Measurements from ENCODE around the gene IFNA7. TPM values are rescaled to one million over a fixed set of nuclear protein-coding genes. Genes with fewer than 3 reads are reported as not detected.
A peak's percentile ranks its signal among the peaks of the same experiment; 100 is the strongest.
"Not testable (repeated sequence)": the region's sequence is repeated elsewhere in the genome, so short reads cannot be mapped to it uniquely, and the experiment has no call there.

Gene IFNA7
- total RNA-seq, 2 experiments from 2014 or later = not detected

DNA sequence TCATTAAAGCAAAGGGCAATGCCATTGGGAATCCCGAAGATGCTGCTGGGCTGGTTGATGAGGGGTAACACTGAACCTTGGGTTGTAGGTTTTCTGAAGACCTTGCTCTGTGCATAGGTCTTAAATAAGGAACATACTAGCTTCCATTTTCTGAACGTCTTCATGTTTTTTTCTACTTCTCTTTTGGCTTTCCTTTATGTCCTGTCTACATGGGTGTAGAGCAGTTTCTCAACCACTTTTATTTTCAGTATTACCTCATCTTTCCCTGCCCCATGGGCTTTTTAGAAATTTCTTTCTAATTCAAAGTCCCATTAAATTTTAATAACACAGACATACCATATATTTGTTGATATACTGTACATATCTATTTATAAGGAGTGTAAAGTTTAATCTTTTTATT lies 37.9 kb upstream of the IFNA7 start, which contains the start of gene IFNA14:
Gene IFNA14, minus strand, starts transcription at position 95 of the 400 bp plus-strand sequence. Its CDS starts 70 bp downstream, at position 25.
- Mint-ChIP-seq H3K27ac (no peak within 1 kb of the TSS), H3K27me3 (peaks cover 8% of the 10 kb centered on the region), H3K9me3 (no peaks in the 10 kb centered on the region), H3K4me1 (ENCODE audit: low read depth) (peaks cover 20% of the 10 kb centered on the region), H3K36me3 (ENCODE audit: low read depth) (no peaks in the 10 kb centered on the region), H3K4me3 (no peak within 1 kb of the TSS)
- CTCF ChIA-PET = interaction anchor here (0.5 kb wide), 1 partner anchor 139 kb away, joined by 5 read pairs; no protein-coding TSS in a partner anchor
- no peak for DNase-seq
- no peak for ATAC-seq (ENCODE audit: poor library complexity)
- POLR2A ChIA-PET = no interaction called here
- Histone ChIP-seq H3K4me3 (ENCODE audit: low read length) (no peak within 1 kb of the TSS), H3K27me3 (ENCODE audit: control insufficient read depth in 1 of 2, insufficient read depth in 2 of 2, low read length in 2 of 2) (peaks cover 0 to 5% of the 10 kb centered on the region in 2 experiments), H3K4me1 (ENCODE audit: insufficient read depth, low read length) (no peaks in the 10 kb centered on the region), H3K36me3 (ENCODE audit: insufficient read depth, low read length) (no peaks in the 10 kb centered on the region), H3K9me3 (ENCODE audit: control insufficient read depth in 1 of 2, insufficient read depth in 1 of 2, low read length in 2 of 2) (no peaks in the 10 kb centered on the region), H3K27ac (ENCODE audit: low read depth in 1 of 2, low read length in 2 of 2) (no peak within 1 kb of the TSS)
- TF ChIP-seq, protein P1, sequence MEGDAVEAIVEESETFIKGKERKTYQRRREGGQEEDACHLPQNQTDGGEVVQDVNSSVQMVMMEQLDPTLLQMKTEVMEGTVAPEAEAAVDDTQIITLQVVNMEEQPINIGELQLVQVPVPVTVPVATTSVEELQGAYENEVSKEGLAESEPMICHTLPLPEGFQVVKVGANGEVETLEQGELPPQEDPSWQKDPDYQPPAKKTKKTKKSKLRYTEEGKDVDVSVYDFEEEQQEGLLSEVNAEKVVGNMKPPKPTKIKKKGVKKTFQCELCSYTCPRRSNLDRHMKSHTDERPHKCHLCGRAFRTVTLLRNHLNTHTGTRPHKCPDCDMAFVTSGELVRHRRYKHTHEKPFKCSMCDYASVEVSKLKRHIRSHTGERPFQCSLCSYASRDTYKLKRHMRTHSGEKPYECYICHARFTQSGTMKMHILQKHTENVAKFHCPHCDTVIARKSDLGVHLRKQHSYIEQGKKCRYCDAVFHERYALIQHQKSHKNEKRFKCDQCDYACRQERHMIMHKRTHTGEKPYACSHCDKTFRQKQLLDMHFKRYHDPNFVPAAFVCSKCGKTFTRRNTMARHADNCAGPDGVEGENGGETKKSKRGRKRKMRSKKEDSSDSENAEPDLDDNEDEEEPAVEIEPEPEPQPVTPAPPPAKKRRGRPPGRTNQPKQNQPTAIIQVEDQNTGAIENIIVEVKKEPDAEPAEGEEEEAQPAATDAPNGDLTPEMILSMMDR (IDR thresholded peaks at IDR 0.05) = no peak
- intact Hi-C loops (cut with DNase I, micrococcal nuclease) = loop anchor here (2.0 to 5.0 kb wide), 3 partner anchors 73 to 217 kb away; partner anchors contain the start of gene IFNA21 (in 1 of the 2)

DNA sequence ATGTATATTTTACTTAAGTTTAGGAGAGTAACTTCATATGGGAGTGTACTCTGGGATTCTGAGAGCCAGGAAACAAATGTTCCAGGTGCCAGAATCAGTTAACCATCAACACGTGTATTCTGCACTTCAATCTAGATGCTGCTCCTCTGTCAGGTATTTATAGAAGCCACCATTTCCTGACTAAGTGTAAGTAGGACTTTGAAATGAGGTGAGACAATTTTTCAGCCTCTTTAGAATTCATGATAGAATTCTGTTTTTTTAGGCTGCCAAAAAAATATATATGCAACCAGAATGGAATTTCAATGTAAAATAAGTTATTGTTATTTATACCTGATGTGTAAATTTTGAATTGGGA lies 34.3 kb upstream of the IFNA7 start:
- H3K4me1 Mint-ChIP-seq (ENCODE audit: low read depth) = peaks cover 20% of the 10 kb centered on the region
- not testable (repeated sequence) for DNase-seq; H3K4me3 Mint-ChIP-seq; H3K27me3 Mint-ChIP-seq; H3K36me3 ChIP-seq (ENCODE audit: insufficient read depth, low read length); H3K9me3 ChIP-seq (ENCODE audit: control insufficient read depth in 1 of 2, insufficient read depth in 1 of 2, low read length in 2 of 2); H3K27me3 ChIP-seq (ENCODE audit: control insufficient read depth in 1 of 2, insufficient read depth in 2 of 2, low read length in 2 of 2); H3K27ac Mint-ChIP-seq; H3K27ac ChIP-seq (ENCODE audit: low read depth in 1 of 2, low read length in 2 of 2); H3K4me1 ChIP-seq (ENCODE audit: insufficient read depth, low read length); H3K36me3 Mint-ChIP-seq (ENCODE audit: low read depth); H3K4me3 ChIP-seq (ENCODE audit: low read length); ATAC-seq (ENCODE audit: poor library complexity); H3K9me3 Mint-ChIP-seq
- POLR2A ChIA-PET = interaction anchor here (1.1 kb wide), 1 partner anchor 92 kb away, joined by 3 read pairs; no protein-coding TSS in a partner anchor
- intact Hi-C loops (cut with DNase I, micrococcal nuclease) = loop anchor here (5.0 kb wide), 2 partner anchors 216 to 221 kb away; no protein-coding TSS in a partner anchor
- CTCF ChIA-PET = interaction anchor here (0.6 to 1.5 kb wide), 3 partner anchors 82 to 155 kb away, joined by 3 to 5 read pairs (median 4); no protein-coding TSS in a partner anchor

DNA sequence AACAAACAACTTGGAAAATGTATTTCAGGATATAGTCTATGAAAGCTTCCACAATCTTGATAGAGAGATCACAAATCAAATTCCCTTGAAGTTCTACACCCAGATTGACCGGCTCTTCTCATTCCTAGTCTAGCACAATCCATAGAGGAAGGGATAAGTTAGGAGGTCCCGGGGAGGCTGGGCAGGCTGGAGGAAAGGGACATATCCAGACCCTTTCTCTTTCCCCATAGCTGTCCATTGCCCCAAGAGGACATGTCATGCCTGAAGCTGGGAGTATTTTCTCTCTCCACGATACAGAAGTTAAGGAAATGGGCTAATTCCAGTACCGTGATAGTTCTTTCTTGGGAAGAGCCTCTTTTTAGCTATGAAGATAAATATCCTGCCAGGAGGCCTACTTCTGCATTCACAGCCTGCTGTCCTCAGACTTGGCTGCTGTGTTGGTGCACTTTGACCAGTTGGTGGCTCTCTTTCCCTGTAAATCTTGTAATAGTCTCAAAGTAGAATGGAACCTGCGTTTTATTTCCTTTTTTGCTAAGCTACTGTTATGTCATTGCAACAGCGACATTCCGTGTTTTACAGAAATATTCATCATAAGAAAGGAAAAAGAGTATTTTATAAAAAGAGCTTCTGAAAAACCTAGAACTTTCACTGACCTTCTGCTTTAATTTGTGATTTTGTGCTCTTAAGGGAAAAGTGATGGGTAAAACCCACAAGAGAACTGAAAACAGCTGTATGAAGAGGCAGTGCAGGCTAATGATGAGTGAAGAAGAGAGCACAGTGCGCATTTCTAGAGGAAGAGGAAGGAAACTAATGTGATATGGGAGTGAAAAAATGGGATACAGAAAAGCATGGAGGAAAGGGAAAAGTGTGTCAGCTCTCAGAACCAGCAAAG lies 33.7 kb upstream of the IFNA7 start:
- intact Hi-C loops (cut with DNase I, micrococcal nuclease) = loop anchor here (1.0 to 5.0 kb wide), 3 partner anchors 217 to 554 kb away; no protein-coding TSS in a partner anchor
- H3K9me3 ChIP-seq (ENCODE audit: control insufficient read depth in 1 of 2, insufficient read depth in 1 of 2, low read length in 2 of 2); H3K36me3 ChIP-seq (ENCODE audit: insufficient read depth, low read length); H3K36me3 Mint-ChIP-seq (ENCODE audit: low read depth); H3K27me3 ChIP-seq (ENCODE audit: control insufficient read depth in 1 of 2, insufficient read depth in 2 of 2, low read length in 2 of 2); H3K27ac ChIP-seq (ENCODE audit: low read depth in 1 of 2, low read length in 2 of 2); H3K9me3 Mint-ChIP-seq; H3K4me3 ChIP-seq (ENCODE audit: low read length); H3K4me1 ChIP-seq (ENCODE audit: insufficient read depth, low read length); H3K27ac Mint-ChIP-seq; H3K27me3 Mint-ChIP-seq: not testable (repeated sequence)
- POLR2A ChIA-PET = interaction anchor here (1.1 kb wide), 1 partner anchor 93 kb away, joined by 3 read pairs; no protein-coding TSS in a partner anchor
- CTCF ChIA-PET = interaction anchor here (0.6 to 1.5 kb wide), 6 partner anchors 13 to 218 kb away, joined by 3 to 5 read pairs (median 4); no protein-coding TSS in a partner anchor
- peak overlapping the region; percentile 23 for H3K4me3 Mint-ChIP-seq
- peak; percentile 74 for ATAC-seq (ENCODE audit: poor library complexity)
- TF ChIP-seq, protein P1 (IDR thresholded peaks at IDR 0.05) = peak; percentile 66
- DNase-seq = peak in 5 of 14 experiments; percentile 5 to 67 (median 53)
- peaks cover 20% of the 10 kb centered on the region for H3K4me1 Mint-ChIP-seq (ENCODE audit: low read depth)

All from CD4-positive, alpha-beta T cell (primary cell).